HCT116 (cell line): ENCODE data around the gene CPSF2. TPM values are rescaled to one million over a fixed set of nuclear protein-coding genes. Genes with fewer than 3 reads are reported as not detected.

Experiments
- ATAC-seq: fragments of 200-7000 bp; cut with Tn5 transposase; 2 replicates; pipeline ENCODE4 v1.9.1; 2020; ENCODE audit warnings: mild to moderate bottlenecking, moderate library complexity
- BruUV-seq: library from RNA; stranded (reverse); fragments of 400-500 nt; replicated peaks from 2 replicates; lab custom pipeline; 2021; lab: Mats Ljungman, UMichigan
- CTCF ChIA-PET: fragments of 300-600 bp; sonication (Branson Sonifier 250); formaldehyde crosslinking; loops from one replicate; lab custom pipeline; 2021; ENCODE audit warnings: antibody characterized with exemption; lab: Charles Lee
- POLR2A ChIA-PET: fragments of 300-600, 350-600 bp; sonication (Branson Sonifier 250); formaldehyde crosslinking; loops from one replicate; lab custom pipeline; 2021; ENCODE audit warnings: antibody characterized with exemption; lab: Charles Lee
- RAD21 ChIA-PET, 2 experiments: fragments of 300-600 bp; sonication (Branson Sonifier 250); formaldehyde crosslinking; loops; one replicate each; lab custom pipeline; 2023; ENCODE audit warnings: low total read pairs in 2 of 2; ENCODE audit not compliant: uncharacterized antibody in 2 of 2, unreplicated experiment in 2 of 2, low non-redundant PET in 1 of 2; lab: Charles Lee
- DNase-seq: peaks from one replicate; pipeline ENCODE4 v3.0.0-alpha.2; 2010; ENCODE audit warnings: low read depth, low spot score
- H2AFZ ChIP-seq: fragments of 200-600 bp; shearing (Covaris generic), sonication (generic); 2 replicates; pipeline ENCODE4 v1.6.1; 2017; ENCODE audit warnings: low read depth, mixed run types, mixed read lengths, antibody characterized with exemption, low read length; ENCODE audit not compliant: poor library complexity, severe bottlenecking
- H3K27ac ChIP-seq: 2 replicates; pipeline ENCODE4 v1.5.1; 2012; ENCODE audit warnings: low read depth, low read length
- H3K27me3 ChIP-seq: fragments of 200-600 bp; sonication (generic); 2 replicates; pipeline ENCODE4 v1.6.1; 2016; ENCODE audit warnings: mixed run types, low read length, mixed read lengths; ENCODE audit not compliant: insufficient read depth
- H3K36me3 ChIP-seq, 2 experiments: fragments of 200-500 bp in 1 of 2; fragments of 200-600 bp in 1 of 2; sonication (Bioruptor generic) in 1 of 2; sonication (generic) in 1 of 2; 2 replicates each; pipeline versions ENCODE4 v1.5.1 to v1.6.1; 2014 to 2016; ENCODE audit warnings: low read length in 2 of 2, inconsistent platforms in 1 of 2, mixed read lengths in 1 of 2, mixed run types in 1 of 2; ENCODE audit not compliant: insufficient read depth in 2 of 2, control insufficient read depth in 1 of 2
- H3K4me1 ChIP-seq, 2 experiments: fragments of 200-600 bp in 1 of 2; sonication (generic) in 1 of 2; 2 replicates each; pipeline versions ENCODE4 v1.5.1 to v1.6.1; 2012 to 2017; ENCODE audit warnings: low read length in 2 of 2, inconsistent platforms in 1 of 2, mild to moderate bottlenecking in 1 of 2, mixed read lengths in 1 of 2, mixed run types in 1 of 2, moderate library complexity in 1 of 2; ENCODE audit not compliant: insufficient read depth in 2 of 2, control insufficient read depth in 1 of 2
- H3K4me2 ChIP-seq: fragments of 200-600 bp; sonication (generic); 2 replicates; pipeline ENCODE4 v1.6.1; 2017; ENCODE audit warnings: mixed run types, low read length, mixed read lengths
- H3K4me3 ChIP-seq, 2 experiments: fragments of 200-600 bp in 1 of 2; sonication (generic) in 1 of 2; replicated peaks in 1 of 2; 2 replicates each; pipeline ENCODE4 v1.5.1; 2011 to 2016; ENCODE audit warnings: low read length in 2 of 2, control low read depth in 1 of 2, low read depth in 1 of 2, mild to moderate bottlenecking in 1 of 2, mixed read lengths in 1 of 2, mixed run types in 1 of 2
- H3K79me2 ChIP-seq: fragments of 200-600 bp; sonication (generic); 2 replicates; pipeline ENCODE4 v1.6.1; 2017; ENCODE audit warnings: mild to moderate bottlenecking, mixed run types, low read length, moderate library complexity, mixed read lengths; ENCODE audit not compliant: insufficient read depth
- H3K9ac ChIP-seq: fragments of 200-600 bp; sonication (generic); 2 replicates; pipeline ENCODE4 v1.6.1; 2016; ENCODE audit warnings: low read length, mixed read lengths
- H3K9me2 ChIP-seq: fragments of 200-600 bp; sonication (generic), shearing (Covaris generic); 2 replicates; pipeline ENCODE4 v1.6.1; 2017; ENCODE audit warnings: mixed run types, mild to moderate bottlenecking, moderate library complexity; ENCODE audit not compliant: insufficient read depth
- H3K9me3 ChIP-seq, 2 experiments: fragments of 200-500 bp in 1 of 2; fragments of 200-600 bp in 1 of 2; sonication (Bioruptor generic) in 1 of 2; sonication (generic) in 1 of 2; 2 replicates each; pipeline ENCODE4 v1.6.1; 2014 to 2017; ENCODE audit warnings: low read length in 2 of 2, mixed read lengths in 2 of 2, inconsistent platforms in 1 of 2, low read depth in 1 of 2, mild to moderate bottlenecking in 1 of 2, mixed run types in 1 of 2, moderate library complexity in 1 of 2; ENCODE audit not compliant: control insufficient read depth in 1 of 2, insufficient read depth in 1 of 2
- H4K20me1 ChIP-seq: fragments of 200-600 bp; sonication (generic), shearing (Covaris generic); 2 replicates; pipeline ENCODE4 v1.6.1; 2017; ENCODE audit warnings: mixed run types, mild to moderate bottlenecking, moderate library complexity; ENCODE audit not compliant: insufficient read depth
- CEBPB ChIP-seq: IDR thresholded peaks from 2 replicates; pipeline ENCODE4 v1.6.1; 2012; ENCODE audit warnings: low read depth
- EGR1 ChIP-seq: IDR thresholded peaks from 2 replicates; pipeline ENCODE4 v1.6.1; 2012; ENCODE audit warnings: low read depth
- EZH2 ChIP-seq: fragments of 200-600 bp; sonication (generic); IDR thresholded peaks from 2 replicates; pipeline ENCODE4 v1.6.1; 2017; ENCODE audit warnings: antibody characterized with exemption, mixed run types
- EZH2phosphoT487 ChIP-seq: fragments of 200-600 bp; IDR thresholded peaks from 2 replicates; pipeline ENCODE4 v1.6.1; 2018; ENCODE audit warnings: antibody characterized with exemption, borderline replicate concordance
- JUND ChIP-seq: IDR thresholded peaks from 2 replicates; pipeline ENCODE4 v1.6.1; 2012
- RAD21 ChIP-seq: IDR thresholded peaks from 2 replicates; pipeline ENCODE4 v1.6.1; 2012; ENCODE audit warnings: low read depth, mild to moderate bottlenecking
- SRF ChIP-seq: IDR thresholded peaks from 2 replicates; pipeline ENCODE4 v1.6.1; 2012; ENCODE audit warnings: low read depth
- YY1 ChIP-seq: IDR thresholded peaks from 2 replicates; pipeline ENCODE4 v1.6.1; 2011; ENCODE audit warnings: low read length, low read depth, moderate library complexity, mild to moderate bottlenecking; ENCODE audit not compliant: insufficient replicate concordance; ENCODE audit errors: extremely low read depth
- intact Hi-C: fragments of 100-400 bp; cut with micrococcal nuclease; formaldehyde crosslinking; loops from 2 replicates; pipeline ENCODE4 v1.10.0; 2022
- total RNA-seq: library from RNA; stranded (reverse); gene quantifications from one replicate; pipeline ENCODE4 v1.2.1, GENCODE V29; 2021; ENCODE audit not compliant: unreplicated experiment
- TF ChIP-seq, protein P1 (sequence below): IDR thresholded peaks from 2 replicates; pipeline ENCODE4 v1.6.1; 2012; ENCODE audit warnings: low read depth
- TF ChIP-seq, protein P2 (sequence below), 3 experiments: fragments of 200-600 bp in 1 of 3; sonication (generic) in 1 of 3; IDR thresholded peaks in 2 of 3; conservative IDR thresholded peaks in 1 of 3; 2 replicates each; pipeline ENCODE4 v1.5.1; 2012 to 2017; ENCODE audit warnings: low read depth in 2 of 3, low read length in 2 of 3, antibody characterized with exemption in 1 of 3, borderline replicate concordance in 1 of 3, control low read depth in 1 of 3, mild to moderate bottlenecking in 1 of 3, mixed read lengths in 1 of 3, mixed run types in 1 of 3, moderate library complexity in 1 of 3; ENCODE audit not compliant: insufficient read depth in 1 of 3
- TF ChIP-seq, protein P3 (sequence below): IDR thresholded peaks from 2 replicates; pipeline ENCODE4 v1.6.1; 2012

Gene CPSF2
- total RNA-seq, 1 experiment from 2014 or later: 77.0 TPM

DNA sequence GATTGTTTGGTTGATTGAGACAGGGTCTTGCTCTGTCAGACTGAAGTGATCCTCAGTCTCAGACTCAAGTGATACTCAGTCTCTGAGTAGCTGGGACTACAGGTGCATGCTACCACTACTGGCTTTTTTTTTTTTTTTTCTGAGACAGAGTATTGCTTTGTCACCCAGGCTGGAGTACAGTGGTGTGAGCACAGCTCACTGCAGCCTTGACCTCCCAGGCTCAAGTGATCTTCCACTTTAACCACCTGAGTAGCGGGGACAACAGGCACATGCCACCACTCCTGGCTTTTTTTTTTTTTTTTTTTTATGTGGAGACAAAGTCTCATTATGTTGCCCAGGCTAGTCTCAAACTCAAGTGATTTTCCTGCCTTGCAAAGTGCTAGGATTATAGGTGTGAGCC lies 31.8 kb downstream of the CPSF2 start:
- no TSS peak for BruUV-seq
- H3K36me3 ChIP-seq: peaks cover 21 to 35% of the 10 kb centered on the region in 2 experiments
- H3K4me2 ChIP-seq: no peak overlapping the region
- ChIA-PET CTCF (no interaction called here), RAD21 (no interaction called here), POLR2A (interaction anchor here (0.7 kb wide), 1 partner anchor 47 kb away, joined by 3 read pairs; no protein-coding TSS in a partner anchor)
- no peaks in the 10 kb centered on the region for H3K27me3 ChIP-seq
- no peaks in the 10 kb centered on the region for H3K4me1 ChIP-seq
- H2AFZ ChIP-seq: no peak overlapping the region
- no peaks in the 10 kb centered on the region for H3K79me2 ChIP-seq
- ATAC-seq: no peak
- TF ChIP-seq, protein P1, sequence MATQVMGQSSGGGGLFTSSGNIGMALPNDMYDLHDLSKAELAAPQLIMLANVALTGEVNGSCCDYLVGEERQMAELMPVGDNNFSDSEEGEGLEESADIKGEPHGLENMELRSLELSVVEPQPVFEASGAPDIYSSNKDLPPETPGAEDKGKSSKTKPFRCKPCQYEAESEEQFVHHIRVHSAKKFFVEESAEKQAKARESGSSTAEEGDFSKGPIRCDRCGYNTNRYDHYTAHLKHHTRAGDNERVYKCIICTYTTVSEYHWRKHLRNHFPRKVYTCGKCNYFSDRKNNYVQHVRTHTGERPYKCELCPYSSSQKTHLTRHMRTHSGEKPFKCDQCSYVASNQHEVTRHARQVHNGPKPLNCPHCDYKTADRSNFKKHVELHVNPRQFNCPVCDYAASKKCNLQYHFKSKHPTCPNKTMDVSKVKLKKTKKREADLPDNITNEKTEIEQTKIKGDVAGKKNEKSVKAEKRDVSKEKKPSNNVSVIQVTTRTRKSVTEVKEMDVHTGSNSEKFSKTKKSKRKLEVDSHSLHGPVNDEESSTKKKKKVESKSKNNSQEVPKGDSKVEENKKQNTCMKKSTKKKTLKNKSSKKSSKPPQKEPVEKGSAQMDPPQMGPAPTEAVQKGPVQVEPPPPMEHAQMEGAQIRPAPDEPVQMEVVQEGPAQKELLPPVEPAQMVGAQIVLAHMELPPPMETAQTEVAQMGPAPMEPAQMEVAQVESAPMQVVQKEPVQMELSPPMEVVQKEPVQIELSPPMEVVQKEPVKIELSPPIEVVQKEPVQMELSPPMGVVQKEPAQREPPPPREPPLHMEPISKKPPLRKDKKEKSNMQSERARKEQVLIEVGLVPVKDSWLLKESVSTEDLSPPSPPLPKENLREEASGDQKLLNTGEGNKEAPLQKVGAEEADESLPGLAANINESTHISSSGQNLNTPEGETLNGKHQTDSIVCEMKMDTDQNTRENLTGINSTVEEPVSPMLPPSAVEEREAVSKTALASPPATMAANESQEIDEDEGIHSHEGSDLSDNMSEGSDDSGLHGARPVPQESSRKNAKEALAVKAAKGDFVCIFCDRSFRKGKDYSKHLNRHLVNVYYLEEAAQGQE: no peak
- TF ChIP-seq, protein P2, sequence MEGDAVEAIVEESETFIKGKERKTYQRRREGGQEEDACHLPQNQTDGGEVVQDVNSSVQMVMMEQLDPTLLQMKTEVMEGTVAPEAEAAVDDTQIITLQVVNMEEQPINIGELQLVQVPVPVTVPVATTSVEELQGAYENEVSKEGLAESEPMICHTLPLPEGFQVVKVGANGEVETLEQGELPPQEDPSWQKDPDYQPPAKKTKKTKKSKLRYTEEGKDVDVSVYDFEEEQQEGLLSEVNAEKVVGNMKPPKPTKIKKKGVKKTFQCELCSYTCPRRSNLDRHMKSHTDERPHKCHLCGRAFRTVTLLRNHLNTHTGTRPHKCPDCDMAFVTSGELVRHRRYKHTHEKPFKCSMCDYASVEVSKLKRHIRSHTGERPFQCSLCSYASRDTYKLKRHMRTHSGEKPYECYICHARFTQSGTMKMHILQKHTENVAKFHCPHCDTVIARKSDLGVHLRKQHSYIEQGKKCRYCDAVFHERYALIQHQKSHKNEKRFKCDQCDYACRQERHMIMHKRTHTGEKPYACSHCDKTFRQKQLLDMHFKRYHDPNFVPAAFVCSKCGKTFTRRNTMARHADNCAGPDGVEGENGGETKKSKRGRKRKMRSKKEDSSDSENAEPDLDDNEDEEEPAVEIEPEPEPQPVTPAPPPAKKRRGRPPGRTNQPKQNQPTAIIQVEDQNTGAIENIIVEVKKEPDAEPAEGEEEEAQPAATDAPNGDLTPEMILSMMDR (IDR thresholded peaks at IDR 0.05 in 2 of 3, conservative IDR thresholded peaks at IDR 0.05 in 1 of 3; ENCODE audit: borderline replicate concordance in 1 of 3, insufficient read depth in 1 of 3, low read depth in 2 of 3, low read length in 2 of 3): no peak
- no peak for TF ChIP-seq YY1
- no peak for TF ChIP-seq EGR1
- no peak for TF ChIP-seq EZH2phosphoT487
- no peak for TF ChIP-seq SRF
- TF ChIP-seq, protein P3, sequence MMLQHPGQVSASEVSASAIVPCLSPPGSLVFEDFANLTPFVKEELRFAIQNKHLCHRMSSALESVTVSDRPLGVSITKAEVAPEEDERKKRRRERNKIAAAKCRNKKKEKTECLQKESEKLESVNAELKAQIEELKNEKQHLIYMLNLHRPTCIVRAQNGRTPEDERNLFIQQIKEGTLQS: no peak
- no peak for TF ChIP-seq RAD21
- no peak for TF ChIP-seq EZH2
- TF ChIP-seq JUND: no peak
- no peak for TF ChIP-seq CEBPB
- DNase-seq: no peak
- H3K27ac ChIP-seq: no peak overlapping the region
- no peak overlapping the region for H3K9ac ChIP-seq
- H3K4me3 ChIP-seq: no peak overlapping the region
- H3K9me2 ChIP-seq: no peaks in the 10 kb centered on the region
- H3K9me3 ChIP-seq: no peaks in the 10 kb centered on the region
- intact Hi-C loops: no loop called here
- no peaks in the 10 kb centered on the region for H4K20me1 ChIP-seq
